Fibroblast of mammary gland (primary cell): Measurements from ENCODE around the gene CEMP1.

Experiments used
- DNase-seq: peaks from one replicate; pipeline ENCODE4 v3.0.0-alpha.2; 2010; ENCODE audit warnings: low read depth
- H3K4me3 ChIP-seq: 2 replicates; pipeline ENCODE4 v1.5.1; 2011; ENCODE audit warnings: low read depth, mild to moderate bottlenecking, low read length, moderate library complexity; ENCODE audit not compliant: control insufficient read depth
- TF ChIP-seq, protein P1 (sequence below): conservative IDR thresholded peaks from 2 replicates; pipeline ENCODE4 v1.5.1; 2011; ENCODE audit warnings: low read depth, low read length, inconsistent platforms; ENCODE audit not compliant: control insufficient read depth, insufficient read depth

CEMP1 gene

GRCh38 chr16:2511996-2512734 is 19.0 kb downstream of the CEMP1 start:
- TF ChIP-seq, protein P1, sequence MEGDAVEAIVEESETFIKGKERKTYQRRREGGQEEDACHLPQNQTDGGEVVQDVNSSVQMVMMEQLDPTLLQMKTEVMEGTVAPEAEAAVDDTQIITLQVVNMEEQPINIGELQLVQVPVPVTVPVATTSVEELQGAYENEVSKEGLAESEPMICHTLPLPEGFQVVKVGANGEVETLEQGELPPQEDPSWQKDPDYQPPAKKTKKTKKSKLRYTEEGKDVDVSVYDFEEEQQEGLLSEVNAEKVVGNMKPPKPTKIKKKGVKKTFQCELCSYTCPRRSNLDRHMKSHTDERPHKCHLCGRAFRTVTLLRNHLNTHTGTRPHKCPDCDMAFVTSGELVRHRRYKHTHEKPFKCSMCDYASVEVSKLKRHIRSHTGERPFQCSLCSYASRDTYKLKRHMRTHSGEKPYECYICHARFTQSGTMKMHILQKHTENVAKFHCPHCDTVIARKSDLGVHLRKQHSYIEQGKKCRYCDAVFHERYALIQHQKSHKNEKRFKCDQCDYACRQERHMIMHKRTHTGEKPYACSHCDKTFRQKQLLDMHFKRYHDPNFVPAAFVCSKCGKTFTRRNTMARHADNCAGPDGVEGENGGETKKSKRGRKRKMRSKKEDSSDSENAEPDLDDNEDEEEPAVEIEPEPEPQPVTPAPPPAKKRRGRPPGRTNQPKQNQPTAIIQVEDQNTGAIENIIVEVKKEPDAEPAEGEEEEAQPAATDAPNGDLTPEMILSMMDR: no peak
- H3K4me3 ChIP-seq: no peak overlapping the region
- no peak for DNase-seq

- H3K4me3 ChIP-seq: peak overlapping the region; percentile 29
- DNase-seq: peak; percentile 78
- TF ChIP-seq, protein P1: no peak
Observed at GRCh38 chr16:2511128-2511800, 19.9 kb downstream of the CEMP1 start.

GRCh38 chr16:2508722-2509400 is 22.3 kb downstream of the CEMP1 start:
- DNase-seq: no peak
- TF ChIP-seq, protein P1: no peak
- no peak overlapping the region for H3K4me3 ChIP-seq

DNA sequence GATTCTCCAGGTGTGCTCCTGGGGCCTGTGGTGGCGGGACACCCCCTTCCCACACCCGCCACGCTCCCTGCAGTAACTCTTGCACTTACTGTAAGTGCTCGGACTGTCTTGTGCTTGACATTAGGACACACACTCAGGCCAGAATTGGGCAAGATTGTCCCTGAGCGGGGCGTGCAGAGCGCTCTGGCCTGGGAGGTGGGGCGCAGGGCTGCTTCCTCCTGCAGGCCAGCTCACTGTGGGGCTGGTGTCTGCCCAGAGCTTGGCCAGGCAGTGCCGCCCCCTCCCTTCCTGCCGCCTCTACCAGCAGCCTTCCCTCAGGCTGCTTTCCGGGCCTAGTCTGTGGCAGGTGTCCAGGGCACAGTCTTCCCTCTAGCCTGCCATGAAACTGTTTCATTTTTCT is 23.5 kb downstream of the CEMP1 start:
- no peak for DNase-seq
- TF ChIP-seq, protein P1: no peak
- no peak overlapping the region for H3K4me3 ChIP-seq

DNA sequence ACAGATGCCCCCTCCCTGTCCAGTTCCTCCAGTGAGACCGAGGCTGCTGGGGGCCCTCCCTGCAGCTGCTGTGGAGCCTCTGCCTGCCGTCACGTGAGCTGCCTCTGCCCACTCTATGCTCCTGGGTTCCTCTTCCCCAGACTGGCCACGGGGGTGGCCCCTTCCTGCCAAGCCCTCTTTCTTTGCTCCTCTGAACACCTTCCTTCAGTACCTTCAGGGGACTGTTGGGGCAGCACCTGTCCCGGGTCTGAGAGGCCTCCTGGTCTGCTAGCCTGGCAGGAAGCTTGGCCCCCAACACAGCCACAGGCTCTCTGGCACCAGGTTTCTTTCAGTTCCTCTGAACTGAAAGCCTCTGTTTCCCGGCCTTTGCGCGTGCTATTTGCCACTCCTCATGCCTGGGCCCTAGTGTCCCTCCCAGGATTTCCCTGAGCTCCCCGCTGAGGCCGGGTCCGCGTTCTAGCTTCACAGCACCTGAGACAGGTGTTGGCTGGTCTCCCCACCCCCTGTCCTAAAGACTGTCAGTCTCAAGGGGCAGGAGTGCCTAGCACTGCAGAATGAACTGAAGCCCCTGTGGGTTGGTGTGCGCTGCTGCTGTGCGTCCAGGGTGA is 24.1 kb downstream of the CEMP1 start:
- no peak for DNase-seq
- no peak overlapping the region for H3K4me3 ChIP-seq
- TF ChIP-seq, protein P1: no peak

DNA sequence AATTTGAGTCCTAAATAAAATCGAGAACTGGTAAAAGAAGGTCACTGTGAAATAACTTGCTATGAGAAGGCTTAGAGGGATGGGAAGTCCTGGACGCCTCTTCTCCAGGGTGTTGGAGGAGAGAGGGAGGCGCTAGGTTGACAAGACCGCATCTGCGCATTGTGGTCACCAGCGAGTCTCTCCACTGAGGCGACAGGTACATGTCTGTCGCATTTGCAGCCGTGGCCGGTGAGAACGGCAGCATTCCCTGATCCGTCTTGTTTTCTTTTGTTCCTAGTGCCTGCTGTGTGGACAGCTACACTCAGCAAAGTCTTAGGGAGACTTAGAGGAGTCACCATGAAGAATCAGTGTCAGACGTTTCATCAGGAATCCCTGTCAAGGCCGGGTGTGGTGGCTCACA is 25.5 kb downstream of the CEMP1 start:
- H3K4me3 ChIP-seq: no peak overlapping the region
- TF ChIP-seq, protein P1: no peak
- DNase-seq: no peak
